GM18505 (cell line): ENCODE results near the gene TAP1.
"Not testable (repeated sequence)": the region's sequence is repeated elsewhere in the genome, so short reads cannot be mapped to it uniquely, and the experiment has no call there.

Experiments used
- ATAC-seq: cut with Tn5 transposase; IDR thresholded peaks from one replicate; pipeline ENCODE4 v1.9.1; 2021; ENCODE audit not compliant: unreplicated experiment
- POLR2A ChIP-seq: IDR thresholded peaks from 4 replicates; pipeline ENCODE4 v1.6.1; 2011; ENCODE audit warnings: borderline replicate concordance; ENCODE audit not compliant: insufficient read depth, insufficient read length; ENCODE audit errors: extremely low read depth

Gene TAP1

DNA sequence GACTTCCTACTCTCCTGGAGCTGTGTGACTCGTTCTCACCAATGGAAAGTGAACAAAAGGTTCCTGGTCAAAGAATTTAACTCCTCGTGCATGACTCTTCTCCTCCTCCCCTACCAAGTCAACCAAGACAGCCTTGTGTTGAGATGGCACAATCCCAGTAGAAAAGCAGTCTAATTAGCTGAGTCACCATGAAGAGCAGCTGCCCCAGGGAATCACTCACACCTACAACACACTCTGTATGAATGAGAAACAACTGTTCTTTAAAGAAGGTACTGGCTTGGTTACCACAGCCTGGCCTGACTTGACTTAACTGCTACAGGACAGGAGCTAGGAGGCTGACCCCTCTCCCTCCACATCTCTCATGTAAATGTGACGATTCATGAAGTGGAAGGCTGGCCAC, 33.8 kb downstream of the TAP1 start:
- TF ChIP-seq POLR2A: no peak
- ATAC-seq: no peak

DNA sequence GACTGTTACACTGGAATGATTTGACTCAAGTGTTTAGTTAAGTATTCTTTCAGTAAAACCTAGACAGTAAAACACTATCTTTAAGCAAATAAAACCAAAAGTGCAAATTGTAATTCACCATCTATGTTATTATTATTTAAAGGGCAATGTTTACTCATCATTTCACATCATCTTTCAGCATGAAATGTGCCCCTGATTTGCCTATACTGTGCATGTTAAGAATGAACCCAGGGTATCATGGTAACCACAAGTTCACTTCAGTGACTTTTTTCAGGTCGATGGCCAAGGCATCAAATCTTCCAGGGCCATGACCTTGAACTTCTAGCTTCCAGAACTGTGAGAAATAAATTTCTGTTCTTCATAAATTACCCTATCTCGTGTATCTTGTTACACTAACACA, 34.6 kb downstream of the TAP1 start:
- no peak for ATAC-seq
- no peak for TF ChIP-seq POLR2A

DNA sequence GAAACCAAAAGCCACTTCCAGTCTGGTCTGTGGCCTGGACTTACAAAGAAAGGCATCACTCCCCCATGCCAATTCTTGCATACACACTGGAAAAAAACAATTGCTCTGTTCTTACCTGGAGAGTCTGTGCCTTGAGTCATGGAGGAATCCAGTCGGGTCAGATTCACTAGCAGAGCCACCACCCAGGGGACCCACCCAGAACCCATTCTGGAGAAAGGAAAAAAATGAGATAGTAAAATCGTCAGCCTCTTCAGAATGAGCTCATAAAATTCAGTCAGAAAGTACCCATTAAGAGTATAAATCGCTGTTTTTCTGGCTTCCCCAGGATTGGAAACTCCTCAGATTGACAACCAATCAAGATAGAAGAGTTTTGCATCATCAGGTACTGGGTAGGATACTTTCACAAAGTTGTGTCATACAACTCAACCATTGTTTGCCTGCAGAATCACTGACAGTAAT, 36.7 kb downstream of the TAP1 start, which contains the start of gene HLA-DOB:
Gene HLA-DOB (minus strand): TSS at position 257 of the 459 bp plus-strand sequence. CDS start 51 bp downstream, at position 206.
- no peak for TF ChIP-seq POLR2A
- peak; percentile 60 for ATAC-seq

DNA sequence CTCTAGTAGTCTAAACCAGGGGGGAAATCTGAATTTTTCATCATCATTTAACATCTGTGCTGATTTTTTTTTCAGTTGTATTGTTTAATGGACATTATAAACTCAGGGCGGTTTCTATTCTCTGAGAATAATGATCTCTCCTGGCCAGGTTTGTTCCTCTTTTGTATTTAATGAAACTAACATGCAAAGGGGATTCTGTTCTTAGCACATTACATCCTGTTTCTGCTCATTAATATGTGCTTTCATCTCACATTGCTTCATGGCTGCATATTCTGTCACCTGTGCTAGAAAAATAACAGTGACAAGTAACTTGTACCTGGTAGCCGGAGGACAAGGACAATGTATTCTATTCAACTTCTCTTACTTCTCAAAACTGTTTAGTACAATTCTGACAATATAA, 37.5 kb downstream of the TAP1 start:
- peak; percentile 39 for ATAC-seq
- TF ChIP-seq POLR2A: peak; percentile 48

DNA sequence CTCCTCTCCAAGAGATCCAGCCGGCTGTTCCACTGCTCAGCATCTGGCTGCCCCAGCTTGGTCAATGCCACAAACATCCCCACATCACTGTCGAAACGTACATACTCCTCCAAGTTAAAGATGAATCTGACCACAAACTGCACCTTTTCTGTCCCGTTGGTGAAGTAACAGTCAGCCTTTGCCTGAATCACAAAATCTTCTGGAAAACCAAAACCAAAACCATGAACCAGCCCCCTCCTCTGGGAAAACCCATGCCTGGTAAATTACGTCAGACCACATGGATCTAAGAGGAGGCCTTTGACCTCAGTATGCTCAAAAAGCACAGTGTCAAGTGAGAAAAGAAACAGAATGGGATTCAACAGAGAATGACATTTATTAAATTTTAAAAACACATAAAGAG, 38.4 kb downstream of the TAP1 start:
- no peak for ATAC-seq
- no peak for TF ChIP-seq POLR2A

DNA sequence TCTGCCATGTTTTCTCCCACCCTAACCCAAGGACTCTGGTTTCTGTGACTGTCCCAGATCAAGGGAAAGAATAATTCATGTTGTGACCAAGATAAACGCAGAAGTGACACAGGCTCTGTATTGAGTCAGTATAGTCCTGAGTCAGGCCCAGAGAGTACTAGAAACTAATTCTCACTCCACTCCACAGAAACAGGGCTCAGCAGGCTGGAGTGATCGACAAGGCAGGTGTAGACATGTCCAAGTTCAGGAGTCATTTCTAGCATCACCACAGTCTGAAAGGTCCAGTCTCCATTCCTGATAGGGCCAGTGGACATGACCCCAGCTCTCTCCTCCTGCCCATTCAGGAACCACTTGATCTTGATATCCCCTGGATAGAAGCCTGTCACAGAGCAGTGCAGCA, 39.4 kb downstream of the TAP1 start:
- no peak for ATAC-seq
- TF ChIP-seq POLR2A: no peak

DNA sequence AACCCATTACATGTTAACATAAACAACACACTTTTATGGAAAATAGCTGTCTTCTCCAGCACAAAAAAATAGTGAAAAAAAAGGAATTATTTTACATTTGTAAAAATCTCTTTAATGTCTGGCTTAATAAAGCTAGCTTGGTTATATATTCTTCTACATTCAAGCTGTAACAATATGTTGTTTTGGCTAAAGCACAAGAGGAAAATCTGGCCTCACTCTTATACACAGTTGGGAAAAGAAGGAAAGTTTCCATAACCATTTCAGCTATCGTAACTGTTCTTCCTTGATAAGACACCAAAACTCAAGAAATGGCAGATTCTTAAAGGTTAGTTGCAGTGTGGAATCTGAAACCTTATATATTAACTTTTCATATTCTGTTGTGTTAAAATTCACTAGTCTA, 44.3 kb downstream of the TAP1 start:
- no peak for ATAC-seq
- TF ChIP-seq POLR2A: no peak

DNA sequence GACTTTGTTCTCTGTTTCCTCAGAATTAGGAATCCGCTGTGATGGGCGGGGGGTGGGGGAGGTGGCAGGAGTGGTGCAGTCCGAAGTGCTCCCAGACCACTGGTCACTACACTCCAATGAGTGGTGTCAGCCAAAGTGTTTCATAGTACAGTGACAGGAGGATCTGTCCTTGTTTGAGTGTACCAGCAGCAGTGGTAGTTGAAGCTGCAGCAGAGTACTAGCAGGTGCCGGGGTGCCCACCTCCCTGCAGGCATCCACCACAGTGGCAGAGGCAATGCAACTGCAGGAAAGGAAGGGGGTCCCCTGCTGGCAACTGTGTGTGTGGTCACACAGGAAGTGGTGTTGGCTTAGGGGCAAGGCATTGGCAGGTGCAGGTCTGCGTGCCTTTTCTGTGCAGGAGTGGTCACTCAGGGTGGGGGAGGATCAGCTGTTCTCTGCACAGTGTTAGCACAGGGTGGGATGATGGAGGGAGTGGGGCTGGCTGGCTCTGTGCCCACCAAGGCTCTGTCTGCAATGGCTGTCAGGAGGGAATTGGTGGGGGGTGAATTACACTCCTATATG, 46.4 kb downstream of the TAP1 start:
- peak; percentile 30 for TF ChIP-seq POLR2A
- ATAC-seq: no peak

DNA sequence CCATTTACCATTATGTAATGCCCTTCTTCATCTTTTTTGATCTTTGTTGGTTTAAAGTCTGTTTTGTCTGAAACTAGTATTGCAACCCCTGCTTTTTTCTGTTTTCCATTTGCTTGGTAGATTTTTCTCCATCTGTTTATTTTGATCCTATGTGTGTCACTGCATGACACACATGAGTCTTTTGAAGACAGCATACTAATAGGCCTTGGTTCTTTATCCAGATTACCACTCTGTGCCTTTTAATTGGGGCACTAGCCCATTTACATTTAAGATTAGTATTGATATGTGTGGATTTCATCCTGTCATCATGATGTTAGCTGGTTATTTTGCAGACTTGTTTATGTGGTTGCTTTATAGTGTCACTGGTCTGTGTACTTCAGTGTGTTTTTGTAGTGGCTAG, 48.1 kb downstream of the TAP1 start:
- ATAC-seq: not testable (repeated sequence)

DNA sequence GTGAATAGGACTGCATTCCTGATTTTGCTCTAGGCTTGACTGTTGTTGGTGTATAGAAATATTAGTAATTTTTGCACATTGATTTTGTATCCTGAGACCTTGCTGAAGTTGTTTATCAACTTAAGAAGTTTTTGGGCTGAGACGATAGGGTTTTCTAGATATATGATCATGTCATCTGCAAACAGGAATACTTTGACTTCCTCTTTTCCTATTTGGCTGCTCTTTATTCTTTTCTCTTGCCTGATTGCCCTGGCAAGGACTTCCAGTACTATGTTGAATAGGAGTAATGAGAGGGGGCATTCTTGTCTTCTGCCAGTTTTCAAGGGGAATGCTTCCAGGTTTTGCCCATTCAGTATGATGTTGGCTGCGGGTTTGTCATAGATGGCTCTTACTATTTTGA, 50.1 kb downstream of the TAP1 start:
- TF ChIP-seq POLR2A: no peak
- no peak for ATAC-seq

DNA sequence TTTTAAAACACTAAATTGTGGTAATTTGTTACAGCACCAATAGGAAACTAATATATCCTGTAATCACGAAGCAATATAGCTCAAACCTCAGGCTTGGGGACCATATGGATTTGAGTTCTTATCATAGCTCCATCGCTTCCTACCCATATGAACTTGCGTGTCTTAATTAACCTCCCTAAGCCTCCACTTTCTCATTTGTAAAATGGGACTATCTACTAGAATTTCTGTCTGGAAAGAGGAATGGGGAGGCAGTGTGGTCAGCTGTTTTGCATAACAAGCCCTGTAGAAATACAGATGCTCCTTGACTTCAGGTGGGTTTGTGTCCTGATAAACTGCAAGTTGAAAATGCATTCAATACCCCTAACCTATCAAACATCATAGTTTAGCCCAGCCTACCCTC, 53.8 kb downstream of the TAP1 start:
- no peak for TF ChIP-seq POLR2A

DNA sequence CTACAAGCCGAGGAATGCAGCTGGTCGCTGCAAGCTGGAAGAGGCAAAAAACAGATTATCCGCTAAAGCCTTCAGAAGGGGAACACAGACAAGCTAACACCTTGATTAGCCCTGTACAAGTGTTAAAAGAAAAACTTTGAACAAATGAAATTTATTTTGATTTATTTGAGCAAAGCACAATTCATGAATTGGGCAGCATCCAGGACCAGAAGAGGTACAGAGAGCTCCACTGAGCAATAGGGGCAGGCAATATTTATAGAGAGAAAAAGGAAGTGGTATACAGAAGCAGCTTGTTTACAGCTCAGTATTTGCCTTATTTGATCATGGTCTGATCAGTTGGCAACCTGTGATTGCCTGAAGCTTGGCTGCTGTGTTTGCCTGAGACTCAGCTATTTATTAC, 54.3 kb downstream of the TAP1 start:
- no peak for ATAC-seq
- no peak for TF ChIP-seq POLR2A

More for the DNA sequence above, 53.8 kb downstream of the TAP1 start:
- ATAC-seq: no peak

DNA sequence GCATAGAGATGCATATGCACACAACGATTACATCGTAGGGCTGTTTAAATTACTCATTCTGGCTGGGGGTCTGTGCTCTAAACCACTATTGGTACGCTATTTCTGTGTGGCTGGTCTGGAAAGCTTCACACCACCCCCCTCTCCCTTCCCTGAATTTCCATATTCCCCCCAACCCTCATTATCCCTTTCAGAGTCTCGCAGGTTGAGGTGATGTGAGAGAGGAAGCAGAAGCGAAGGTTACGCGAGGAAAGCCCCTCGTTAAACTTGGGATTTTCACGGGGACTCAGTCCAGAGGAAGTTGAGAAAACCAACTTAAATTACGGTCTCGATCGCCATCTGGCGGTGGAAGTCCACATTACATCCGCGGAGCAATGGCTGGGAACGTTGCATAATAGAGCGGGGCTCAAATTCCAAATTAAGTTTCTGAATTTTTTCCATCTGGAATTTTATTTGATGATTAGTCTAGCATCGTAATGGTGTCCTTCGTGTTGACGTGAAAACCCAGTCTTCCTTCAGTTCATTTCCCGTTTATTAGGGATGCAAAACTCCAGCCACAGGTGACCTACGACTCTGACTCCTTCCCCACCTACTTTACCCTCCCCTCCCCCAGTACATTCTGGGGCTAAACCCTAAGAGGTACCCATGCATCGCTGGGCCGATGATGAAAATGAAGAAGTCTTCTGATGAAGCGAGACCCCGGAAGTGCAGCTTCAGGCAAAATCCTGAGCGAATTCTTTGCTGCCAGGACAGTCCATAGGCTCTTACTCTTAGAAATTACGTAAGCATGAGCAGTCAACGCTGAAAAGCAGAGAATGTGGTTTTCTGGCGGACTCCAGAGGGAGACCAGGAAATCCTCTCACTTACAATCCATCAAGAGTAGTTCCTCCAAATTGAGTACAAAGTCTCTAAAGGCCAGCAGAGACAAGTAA, 56.4 kb downstream of the TAP1 start:
- no peak for TF ChIP-seq POLR2A
- no peak for ATAC-seq
